ENCODE results near the gene GPR21.

- TF ChIP-seq CTCF (conservative IDR thresholded peaks at IDR 0.05; ENCODE audit: low read length) (no peak), EZH2phosphoT487 (IDR thresholded peaks at IDR 0.05; ENCODE audit: borderline replicate concordance) (no peak)
These were observed 50.2 kb downstream of the GPR21 start for GRCh38 chr9:123083680-123084079.

Measured in Loucy (cell line).